ENCODE measurements around the gene AP1B1.

AP1B1 gene

GRCh38 chr22:29385151-29385704 is 3.1 kb downstream of the AP1B1 start:
- no peak overlapping the region for H3K4me3 ChIP-seq (ENCODE audit: low read depth in 1 of 2, low read length in 1 of 2)
- H3K4me1 ChIP-seq (ENCODE audit: control insufficient read depth in 1 of 2, insufficient read depth in 1 of 2, low read depth in 1 of 2, low read length in 1 of 2), result peaks cover 14 to 26% of the 10 kb centered on the region in 2 experiments
- H3K36me3 ChIP-seq, result no peaks in the 10 kb centered on the region
- H3K27me3 ChIP-seq, result no peaks in the 10 kb centered on the region
- H3K9me3 ChIP-seq, result no peaks in the 10 kb centered on the region
- peak overlapping the region; percentile 48 for H3K27ac ChIP-seq
- TF ChIP-seq CTCF (IDR thresholded peaks at IDR 0.05), result no peak

- Histone ChIP-seq H3K9me3 (no peaks in the 10 kb centered on the region), H3K4me3 (ENCODE audit: low read depth in 1 of 2, low read length in 1 of 2) (no peak overlapping the region), H3K27ac (no peak overlapping the region), H3K36me3 (peaks cover 4% of the 10 kb centered on the region), H3K27me3 (no peaks in the 10 kb centered on the region), H3K4me1 (ENCODE audit: control insufficient read depth in 1 of 2, insufficient read depth in 1 of 2, low read depth in 1 of 2, low read length in 1 of 2) (peaks cover 11 to 22% of the 10 kb centered on the region in 2 experiments)
- no peak for TF ChIP-seq CTCF (IDR thresholded peaks at IDR 0.05)
These were observed 4.6 kb downstream of the AP1B1 start for GRCh38 chr22:29383740-29384139.

- no peak for TF ChIP-seq CTCF (IDR thresholded peaks at IDR 0.05)
- no peak overlapping the region for H3K4me3 ChIP-seq (ENCODE audit: low read depth in 1 of 2, low read length in 1 of 2)
- no peaks in the 10 kb centered on the region for H3K9me3 ChIP-seq
- H3K27ac ChIP-seq, result no peak overlapping the region
- H3K27me3 ChIP-seq, result no peaks in the 10 kb centered on the region
- H3K36me3 ChIP-seq, result peaks cover 8% of the 10 kb centered on the region
- H3K4me1 ChIP-seq (ENCODE audit: control insufficient read depth in 1 of 2, insufficient read depth in 1 of 2, low read depth in 1 of 2, low read length in 1 of 2), result peaks cover 4 to 13% of the 10 kb centered on the region in 2 experiments
These were observed 5.6 kb downstream of the AP1B1 start for GRCh38 chr22:29382580-29383302.

GRCh38 chr22:29380856-29381255 is 7.5 kb downstream of the AP1B1 start:
- TF ChIP-seq CTCF (IDR thresholded peaks at IDR 0.05), result no peak

GRCh38 chr22:29380032-29380781 is 8.2 kb downstream of the AP1B1 start:
- H3K36me3 ChIP-seq, result peaks cover 28% of the 10 kb centered on the region
- H3K4me1 ChIP-seq (ENCODE audit: control insufficient read depth in 1 of 2, insufficient read depth in 1 of 2, low read depth in 1 of 2, low read length in 1 of 2), result no peaks in the 10 kb centered on the region

More at GRCh38 chr22:29380856-29381255, 7.5 kb downstream of the AP1B1 start:
- Histone ChIP-seq H3K36me3 (peaks cover 24% of the 10 kb centered on the region), H3K4me3 (ENCODE audit: low read depth in 1 of 2, low read length in 1 of 2) (no peak overlapping the region), H3K4me1 (ENCODE audit: control insufficient read depth in 1 of 2, insufficient read depth in 1 of 2, low read depth in 1 of 2, low read length in 1 of 2) (peaks cover 0 to 4% of the 10 kb centered on the region in 2 experiments), H3K9me3 (no peaks in the 10 kb centered on the region), H3K27ac (no peak overlapping the region), H3K27me3 (no peaks in the 10 kb centered on the region)

More at GRCh38 chr22:29380032-29380781, 8.2 kb downstream of the AP1B1 start:
- no peak for TF ChIP-seq CTCF (IDR thresholded peaks at IDR 0.05)
- no peak overlapping the region for H3K4me3 ChIP-seq (ENCODE audit: low read depth in 1 of 2, low read length in 1 of 2)
- no peaks in the 10 kb centered on the region for H3K9me3 ChIP-seq
- H3K27ac ChIP-seq, result no peak overlapping the region
- no peaks in the 10 kb centered on the region for H3K27me3 ChIP-seq
